HG02870 (cell line): ENCODE results near the gene SFXN1.

Experiments used
- ATAC-seq: cut with Tn5 transposase; IDR thresholded peaks from one replicate; pipeline ENCODE4 v1.9.1; 2021; ENCODE audit warnings: mild to moderate bottlenecking, moderate library complexity; ENCODE audit not compliant: unreplicated experiment

The SFXN1 gene

GRCh38 chr5:175535796-175536195 is 57.4 kb downstream of the SFXN1 start:
- ATAC-seq, result no peak

- no peak for ATAC-seq
These were observed 60.2 kb downstream of the SFXN1 start for GRCh38 chr5:175538576-175538975.

- ATAC-seq, result no peak
These were observed 61.6 kb downstream of the SFXN1 start for GRCh38 chr5:175539936-175540335.

- ATAC-seq, result no peak
These were observed 62.9 kb downstream of the SFXN1 start for GRCh38 chr5:175541264-175541663.

GRCh38 chr5:175542232-175542965 is 64.0 kb downstream of the SFXN1 start:
- ATAC-seq, result no peak

- no peak for ATAC-seq
These were observed 64.5 kb downstream of the SFXN1 start for GRCh38 chr5:175542966-175543235.

GRCh38 chr5:175544108-175544511 is 65.8 kb downstream of the SFXN1 start:
- ATAC-seq, result no peak

- no peak for ATAC-seq
These were observed 66.2 kb downstream of the SFXN1 start for GRCh38 chr5:175544586-175544985.

- no peak for ATAC-seq
These were observed 69.5 kb downstream of the SFXN1 start for GRCh38 chr5:175547842-175548241.

- ATAC-seq, result no peak
These were observed 70.4 kb downstream of the SFXN1 start for GRCh38 chr5:175548626-175549311.

- ATAC-seq, result no peak
These were observed 71.9 kb downstream of the SFXN1 start for GRCh38 chr5:175550055-175550805.

GRCh38 chr5:175551266-175551665 is 72.9 kb downstream of the SFXN1 start:
- ATAC-seq, result no peak

GRCh38 chr5:175554296-175554695 is 75.9 kb downstream of the SFXN1 start:
- ATAC-seq, result no peak

GRCh38 chr5:175555168-175555785 is 76.9 kb downstream of the SFXN1 start:
- ATAC-seq, result no peak

GRCh38 chr5:175556794-175557193 is 78.4 kb downstream of the SFXN1 start:
- ATAC-seq, result no peak

- no peak for ATAC-seq
These were observed 79.4 kb downstream of the SFXN1 start for GRCh38 chr5:175557778-175558177.

GRCh38 chr5:175558801-175559480 is 80.6 kb downstream of the SFXN1 start:
- no peak for ATAC-seq

GRCh38 chr5:175560011-175560410 is 81.7 kb downstream of the SFXN1 start:
- ATAC-seq, result no peak

- no peak for ATAC-seq
These were observed 82.7 kb downstream of the SFXN1 start for GRCh38 chr5:175561085-175561484.

- no peak for ATAC-seq
These were observed 86.4 kb downstream of the SFXN1 start for GRCh38 chr5:175564716-175565115.

GRCh38 chr5:175566697-175567096 is 88.3 kb downstream of the SFXN1 start:
- no peak for ATAC-seq
